IPS DF 4.7 (cell line): ENCODE data around the gene FMO5.

Experiments used
- DNase-seq: peaks from one replicate; pipeline ENCODE4 v3.0.0-alpha.2; 2013; ENCODE audit warnings: low spot score; ENCODE audit errors: extremely low read depth

The FMO5 gene

DNA sequence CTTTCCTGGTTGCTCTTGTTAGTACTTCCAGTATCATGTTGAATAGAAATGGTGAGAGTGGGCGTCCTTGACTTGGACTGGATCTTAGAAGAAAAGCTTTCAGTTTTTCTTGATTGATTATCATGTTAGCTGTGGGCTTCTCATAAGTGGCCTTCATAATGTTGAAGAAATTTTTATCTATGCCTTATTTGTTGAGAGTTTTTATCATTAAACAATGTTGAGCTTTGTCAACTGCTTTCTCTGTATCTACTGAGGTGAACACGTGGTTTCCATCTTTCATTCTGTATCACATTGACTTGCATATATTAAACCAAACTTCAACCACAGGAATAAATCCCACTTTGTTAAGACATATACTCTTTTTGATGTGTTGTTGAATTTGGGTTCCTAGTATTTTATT lies 82.3 kb downstream of the FMO5 start:
- DNase-seq: no peak
